CD4-positive, alpha-beta T cell treated with Interferon alpha-2 for 1 hour (primary cell): ENCODE measurements around the gene SORCS2.

Experiments used
- DNase-seq, 2 donors: peaks; one replicate each; pipeline ENCODE4 v3.0.0-alpha.2; 2020 to 2022

SORCS2 gene

GRCh38 chr4:7522452-7523220 lies 330.3 kb downstream of the SORCS2 start:
- no peak for DNase-seq

- DNase-seq, result no peak
Measured at GRCh38 chr4:7523526-7523925, 331.2 kb downstream of the SORCS2 start.

- no peak for DNase-seq
Measured at GRCh38 chr4:7524064-7524682, 331.8 kb downstream of the SORCS2 start.

- no peak for DNase-seq
Measured at GRCh38 chr4:7524843-7525242, 332.5 kb downstream of the SORCS2 start.

- no peak for DNase-seq
Measured at GRCh38 chr4:7526491-7526890, 334.2 kb downstream of the SORCS2 start.

GRCh38 chr4:7526929-7527535 lies 334.7 kb downstream of the SORCS2 start:
- DNase-seq, result no peak

- DNase-seq, result no peak
Measured at GRCh38 chr4:7529368-7530080, 337.2 kb downstream of the SORCS2 start.

- DNase-seq, result no peak
Measured at GRCh38 chr4:7530082-7530481, 337.7 kb downstream of the SORCS2 start.

- DNase-seq, result no peak
Measured at GRCh38 chr4:7530932-7531639, 338.7 kb downstream of the SORCS2 start.

GRCh38 chr4:7531640-7531994 lies 339.3 kb downstream of the SORCS2 start:
- no peak for DNase-seq

GRCh38 chr4:7532043-7532442 lies 339.7 kb downstream of the SORCS2 start:
- no peak for DNase-seq

GRCh38 chr4:7533267-7533666 lies 340.9 kb downstream of the SORCS2 start:
- no peak for DNase-seq

GRCh38 chr4:7535094-7535493 lies 342.8 kb downstream of the SORCS2 start:
- no peak for DNase-seq

- DNase-seq, result no peak
Measured at GRCh38 chr4:7535619-7536018, 343.3 kb downstream of the SORCS2 start.

- DNase-seq, result no peak
Measured at GRCh38 chr4:7536876-7537275, 344.5 kb downstream of the SORCS2 start.

- no peak for DNase-seq
Measured at GRCh38 chr4:7537853-7538400, 345.6 kb downstream of the SORCS2 start.

GRCh38 chr4:7538518-7538917 lies 346.2 kb downstream of the SORCS2 start:
- no peak for DNase-seq

GRCh38 chr4:7539186-7539585 lies 346.8 kb downstream of the SORCS2 start:
- no peak for DNase-seq

GRCh38 chr4:7539659-7540058 lies 347.3 kb downstream of the SORCS2 start:
- peak; percentile 74 to 79 for DNase-seq

GRCh38 chr4:7540206-7540605 lies 347.9 kb downstream of the SORCS2 start:
- DNase-seq, result no peak

GRCh38 chr4:7540654-7541413 lies 348.5 kb downstream of the SORCS2 start:
- DNase-seq, result no peak

GRCh38 chr4:7541414-7541810 lies 349.1 kb downstream of the SORCS2 start:
- no peak for DNase-seq
